Panc1 (cell line): ENCODE measurements around the gene ZDHHC14.

ENCODE experiments used
- POLR2AphosphoS5 ChIP-seq: IDR thresholded peaks from 2 replicates; pipeline ENCODE4 v1.6.1; 2012; ENCODE audit warnings: mild to moderate bottlenecking, low read depth, low read length, moderate library complexity
- SIN3A ChIP-seq: IDR thresholded peaks from 2 replicates; pipeline ENCODE4 v1.6.1; 2012; ENCODE audit warnings: low read depth, mild to moderate bottlenecking, low read length, moderate library complexity, borderline replicate concordance; ENCODE audit not compliant: insufficient read depth
- TF ChIP-seq, protein P1 (sequence below): fragments of 450-650 bp; IDR thresholded peaks from 2 replicates; pipeline ENCODE4 v1.5.1; 2017; ENCODE audit warnings: mild to moderate bottlenecking

DNA sequence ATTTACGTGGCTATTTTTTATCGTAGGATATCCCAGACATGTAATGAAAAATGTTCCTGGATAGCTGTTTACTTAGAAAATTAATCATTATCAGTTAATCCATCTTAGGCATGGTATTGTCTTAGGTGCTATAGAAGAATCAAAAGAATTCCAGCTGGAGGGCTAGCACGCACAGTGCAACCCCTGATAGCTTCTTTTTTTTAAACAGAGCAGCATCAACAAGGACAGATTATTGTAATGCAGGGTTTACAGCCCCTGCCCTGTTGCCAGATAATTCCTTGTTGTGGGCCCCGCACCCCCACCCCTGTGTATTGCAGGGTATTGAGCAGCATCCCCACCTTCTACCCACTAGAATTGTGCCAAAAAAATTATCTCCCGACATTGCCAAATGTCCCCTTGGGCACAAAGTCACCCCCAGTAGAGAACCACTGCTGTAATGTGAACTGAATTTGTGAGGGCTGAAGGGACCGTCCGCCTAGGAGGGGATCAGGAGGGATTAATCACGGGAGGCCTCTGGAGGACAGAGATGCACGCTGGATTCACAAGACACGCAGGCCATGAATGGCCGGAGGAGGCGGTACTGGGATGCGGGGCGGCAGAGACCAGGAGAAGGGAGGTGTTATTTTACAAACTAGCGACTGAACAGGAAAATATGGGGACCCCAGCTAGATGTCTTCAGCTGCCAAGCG lies 174.6 kb downstream of the ZDHHC14 start:
- TF ChIP-seq POLR2AphosphoS5, result no peak
- TF ChIP-seq, protein P1, sequence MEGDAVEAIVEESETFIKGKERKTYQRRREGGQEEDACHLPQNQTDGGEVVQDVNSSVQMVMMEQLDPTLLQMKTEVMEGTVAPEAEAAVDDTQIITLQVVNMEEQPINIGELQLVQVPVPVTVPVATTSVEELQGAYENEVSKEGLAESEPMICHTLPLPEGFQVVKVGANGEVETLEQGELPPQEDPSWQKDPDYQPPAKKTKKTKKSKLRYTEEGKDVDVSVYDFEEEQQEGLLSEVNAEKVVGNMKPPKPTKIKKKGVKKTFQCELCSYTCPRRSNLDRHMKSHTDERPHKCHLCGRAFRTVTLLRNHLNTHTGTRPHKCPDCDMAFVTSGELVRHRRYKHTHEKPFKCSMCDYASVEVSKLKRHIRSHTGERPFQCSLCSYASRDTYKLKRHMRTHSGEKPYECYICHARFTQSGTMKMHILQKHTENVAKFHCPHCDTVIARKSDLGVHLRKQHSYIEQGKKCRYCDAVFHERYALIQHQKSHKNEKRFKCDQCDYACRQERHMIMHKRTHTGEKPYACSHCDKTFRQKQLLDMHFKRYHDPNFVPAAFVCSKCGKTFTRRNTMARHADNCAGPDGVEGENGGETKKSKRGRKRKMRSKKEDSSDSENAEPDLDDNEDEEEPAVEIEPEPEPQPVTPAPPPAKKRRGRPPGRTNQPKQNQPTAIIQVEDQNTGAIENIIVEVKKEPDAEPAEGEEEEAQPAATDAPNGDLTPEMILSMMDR, result no peak
- TF ChIP-seq SIN3A, result no peak
